Endothelial cell of umbilical vein (primary cell): ENCODE data around the gene CARD10. TPM values are rescaled to one million over a fixed set of nuclear protein-coding genes. Genes with fewer than 3 reads are reported as not detected.

Experiments
- BruUV-seq: library from RNA; stranded (reverse); fragments of 400-500 nt; replicated peaks from 2 replicates; lab custom pipeline; 2021; lab: Mats Ljungman, UMichigan
- CTCF ChIA-PET: fragments of 300-600, 350-600 bp; sonication (Branson Sonifier 250); formaldehyde crosslinking; loops from one replicate; lab custom pipeline; 2021; ENCODE audit warnings: antibody characterized with exemption, inconsistent platforms; lab: Charles Lee
- POLR2A ChIA-PET: fragments of 300-600, 350-600 bp; sonication (Branson Sonifier 250); formaldehyde crosslinking; loops from one replicate; lab custom pipeline; 2021; ENCODE audit warnings: antibody characterized with exemption, inconsistent platforms; lab: Charles Lee
- DNase-seq: peaks from one replicate; pipeline ENCODE4 v3.0.0-alpha.2; 2011; ENCODE audit warnings: low read depth, low spot score
- FAIRE-seq: peaks from 2 replicates; lab custom pipeline; 2011; peaks lifted over from hg19 to GRCh38; lab: Jason Lieb, UNC
- H2AFZ ChIP-seq: 2 replicates; pipeline ENCODE4 v1.6.0; 2012; ENCODE audit warnings: low read depth, low read length, control low read depth, inconsistent platforms
- H3K27ac ChIP-seq: 2 replicates; pipeline ENCODE4 v1.5.1; 2011; ENCODE audit warnings: low read depth, mild to moderate bottlenecking, control low read depth, low read length, moderate library complexity; ENCODE audit not compliant: insufficient read depth
- H3K27me3 ChIP-seq, 2 experiments: 2 replicates each; pipeline versions ENCODE4 v1.6.0 to v1.6.1; 2011; ENCODE audit warnings: low read length in 2 of 2, mixed read lengths in 1 of 2; ENCODE audit not compliant: control insufficient read depth in 2 of 2, insufficient read depth in 2 of 2
- H3K36me3 ChIP-seq, 2 experiments: 2 replicates in 1 of 2; 3 replicates in 1 of 2; pipeline ENCODE4 v1.5.1; 2011; ENCODE audit warnings: low read length in 2 of 2, mild to moderate bottlenecking in 1 of 2, moderate library complexity in 1 of 2; ENCODE audit not compliant: control insufficient read depth in 2 of 2, insufficient read depth in 2 of 2; ENCODE audit errors: extremely low read depth in 1 of 2
- H3K4me1 ChIP-seq: 3 replicates; pipeline ENCODE4 v1.5.1; 2011; ENCODE audit warnings: mild to moderate bottlenecking, low read length; ENCODE audit not compliant: control insufficient read depth, insufficient read depth; ENCODE audit errors: extremely low read depth
- H3K4me2 ChIP-seq: 2 replicates; pipeline ENCODE4 v1.6.1; 2011; ENCODE audit warnings: low read length, control low read depth, mixed read lengths; ENCODE audit not compliant: insufficient read depth
- H3K4me3 ChIP-seq, 3 experiments: fragments of 200-600 bp in 1 of 3; sonication (generic), shearing (Covaris generic) in 1 of 3; replicated peaks in 1 of 3; 2 replicates each; pipeline ENCODE4 v1.5.1; 2011 to 2016; ENCODE audit warnings: control low read depth in 3 of 3, low read length in 3 of 3, mild to moderate bottlenecking in 2 of 3, inconsistent platforms in 1 of 3, low read depth in 1 of 3, moderate library complexity in 1 of 3; ENCODE audit not compliant: insufficient read depth in 1 of 3
- H3K79me2 ChIP-seq: 2 replicates; pipeline ENCODE4 v1.6.0; 2012; ENCODE audit warnings: low read length, inconsistent platforms; ENCODE audit not compliant: control insufficient read depth, insufficient read depth
- H3K9ac ChIP-seq: replicated peaks from 2 replicates; pipeline ENCODE3; 2011; ENCODE audit warnings: low read length, control low read depth; ENCODE audit not compliant: insufficient read depth; ENCODE audit errors: extremely low read depth
- H3K9me1 ChIP-seq: replicated peaks from 3 replicates; pipeline ENCODE4 v1.6.0; 2011; ENCODE audit warnings: mild to moderate bottlenecking, low read length; ENCODE audit not compliant: control insufficient read depth, insufficient read depth; ENCODE audit errors: extremely low read depth
- H3K9me3 ChIP-seq: replicated peaks from 2 replicates; pipeline ENCODE4 v1.5.1; 2012; ENCODE audit warnings: low read length, inconsistent platforms; ENCODE audit not compliant: control insufficient read depth, insufficient read depth
- H4K20me1 ChIP-seq: replicated peaks from 2 replicates; pipeline ENCODE3; 2011; ENCODE audit warnings: mild to moderate bottlenecking, low read length; ENCODE audit not compliant: control insufficient read depth, insufficient read depth; ENCODE audit errors: extremely low read depth
- EZH2 ChIP-seq: IDR thresholded peaks from 2 replicates; pipeline ENCODE4 v1.6.1; 2012; ENCODE audit warnings: borderline replicate concordance, low read depth, mild to moderate bottlenecking, moderate library complexity, low read length, inconsistent platforms; ENCODE audit not compliant: severe bottlenecking
- FOS ChIP-seq: IDR thresholded peaks from 2 replicates; pipeline ENCODE4 v1.6.1; 2011; ENCODE audit warnings: mild to moderate bottlenecking, low read length, moderate library complexity, borderline replicate concordance; ENCODE audit not compliant: insufficient read depth
- GATA2 ChIP-seq: IDR thresholded peaks from 2 replicates; pipeline ENCODE4 v1.7.0; 2011; ENCODE audit warnings: low read depth, mild to moderate bottlenecking, moderate library complexity, mixed read lengths, low read length; ENCODE audit not compliant: insufficient read length, insufficient read depth
- JUN ChIP-seq: IDR thresholded peaks from 2 replicates; pipeline ENCODE4 v1.6.1; 2011; ENCODE audit warnings: borderline replicate concordance, low read depth; ENCODE audit not compliant: insufficient read length, insufficient read depth
- MAX ChIP-seq: IDR thresholded peaks from 2 replicates; pipeline ENCODE4 v1.6.1; 2011; ENCODE audit not compliant: insufficient read depth, insufficient read length
- MYC ChIP-seq: IDR thresholded peaks from one replicate; pipeline ENCODE4 v1.6.1; 2011; ENCODE audit warnings: mild to moderate bottlenecking, low read depth, low read length
- POLR2A ChIP-seq: IDR thresholded peaks from 2 replicates; pipeline ENCODE4 v1.6.1; 2012; ENCODE audit warnings: low read depth, mild to moderate bottlenecking, control low read depth, low read length
- POLR2AphosphoS5 ChIP-seq: IDR thresholded peaks from 2 replicates; pipeline ENCODE4 v1.6.1; 2012; ENCODE audit warnings: low read depth, mild to moderate bottlenecking, control low read depth, low read length, moderate library complexity; ENCODE audit not compliant: insufficient read depth
- dilution Hi-C: fragments of 300-500 bp; cut with MboI; formaldehyde crosslinking; loops from one replicate; pipeline ENCODE4 v1.15.0; 2019; ENCODE audit warnings: low sequenced_read_pairs; ENCODE audit not compliant: extremely low pct_ligation_motif_present
- intact Hi-C: fragments of 100-400 bp; cut with micrococcal nuclease; formaldehyde crosslinking; loops from one replicate; pipeline ENCODE4 v1.10.0; 2022
- polyA plus RNA-seq, 4 experiments: library from polyadenylated mRNA; depleted of rRNA in 3 of 4; stranded (reverse) in 3 of 4; unstranded in 1 of 4; fragments of >200 nt; gene quantifications; 2 replicates each; pipeline versions ENCODE4 v1.2.1 to v1.2.3, GENCODE V29; 2011 to 2012; ENCODE audit warnings: missing spikeins in 1 of 4
- total RNA-seq: library from RNA; stranded (reverse); gene quantifications from 2 replicates; pipeline ENCODE4 v1.2.3, GENCODE V29; 2021
- TF ChIP-seq, protein P1 (sequence below), 2 donors: IDR thresholded peaks; 1 replicate in 1 of 2; 2 replicates in 1 of 2; pipeline ENCODE4 v1.5.1; 2011; ENCODE audit warnings: low read length in 2 of 2, mild to moderate bottlenecking in 2 of 2, moderate library complexity in 2 of 2, control low read depth in 1 of 2, inconsistent platforms in 1 of 2, low read depth in 1 of 2; ENCODE audit not compliant: insufficient read depth in 1 of 2; ENCODE audit errors: extremely low read depth in 1 of 2

The CARD10 gene
- total and polyA plus RNA-seq, 2 donors (not counting 3 experiments of a cell fraction or from before 2014, with no cell fraction given): 36.1 to 39.5 TPM

DNA sequence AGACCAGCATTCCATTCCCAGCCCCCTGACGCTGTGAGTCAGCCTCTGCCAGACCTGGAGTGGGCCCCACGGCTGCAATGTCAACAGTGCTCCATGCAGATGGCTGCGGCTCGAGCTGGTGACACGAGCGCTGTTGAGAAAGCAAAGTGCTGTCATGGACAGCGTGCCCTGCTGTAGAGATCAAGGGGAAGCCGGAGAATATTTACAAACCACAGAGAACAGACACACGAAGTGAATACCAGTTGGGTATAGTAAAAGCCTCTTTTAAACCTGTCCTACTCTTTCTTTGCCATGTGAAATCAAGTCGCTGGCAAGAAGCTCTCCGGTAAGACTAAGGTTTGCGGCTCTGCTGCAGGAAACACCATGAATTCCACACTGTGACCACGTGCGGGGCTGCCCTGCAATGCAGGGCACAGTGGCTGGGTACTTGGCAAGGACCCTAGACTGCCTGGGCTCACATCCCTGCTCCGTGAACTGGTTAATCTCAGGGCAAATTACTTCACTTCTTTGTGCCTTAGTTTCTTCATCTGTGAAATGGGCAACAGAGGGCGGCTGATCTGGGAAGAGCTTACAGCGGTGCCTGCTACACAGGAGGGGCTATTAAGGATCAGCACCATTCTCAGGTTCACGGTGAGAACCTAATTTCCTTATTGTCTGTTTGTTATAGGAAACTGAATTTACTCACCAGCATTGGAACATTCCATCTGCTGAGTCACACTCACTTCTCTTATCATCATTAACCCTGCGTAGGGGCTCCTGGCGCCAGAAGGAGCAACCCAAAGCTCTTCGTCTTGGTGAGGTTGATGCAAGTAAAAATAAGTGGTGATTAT, 64.1 kb downstream of the CARD10 start:
- no peaks in the 10 kb centered on the region for H3K27me3 ChIP-seq
- TSS peak; percentile 86 for BruUV-seq
- peak; percentile 93 for FAIRE-seq
- no peaks in the 10 kb centered on the region for H3K9me1 ChIP-seq
- no peaks in the 10 kb centered on the region for H3K79me2 ChIP-seq
- peak overlapping the region in 1 of 3 experiments; percentile 7 for H3K4me3 ChIP-seq
- H3K4me2 ChIP-seq: peak overlapping the region; percentile 82
- dilution Hi-C loops (no loop called here), intact Hi-C loops (loop anchor here (1.0 kb wide), 3 partner anchors 23 to 256 kb away; no protein-coding TSS in a partner anchor)
- H3K4me1 ChIP-seq: peaks cover 24% of the 10 kb centered on the region
- H3K9me3 ChIP-seq: no peaks in the 10 kb centered on the region
- ChIA-PET CTCF (interaction anchor here (0.7 to 5.8 kb wide), 21 partner anchors 11 to 211 kb away, joined by 3 to 168 read pairs (median 4); partner anchors contain the start of gene MFNG), POLR2A (interaction anchor here (1.0 to 1.2 kb wide), 2 partner anchors 24 to 26 kb away, joined by 4 to 6 read pairs; no protein-coding TSS in a partner anchor)
- H3K27ac ChIP-seq: peak overlapping the region; percentile 99
- H3K36me3 ChIP-seq: no peaks in the 10 kb centered on the region
- H3K9ac ChIP-seq: peak overlapping the region; percentile 76
- peak; percentile 84 for DNase-seq
- H2AFZ ChIP-seq: peak overlapping the region; percentile 42
- H4K20me1 ChIP-seq: no peaks in the 10 kb centered on the region
- TF ChIP-seq GATA2: peak; percentile 84
- peak; percentile 68 for TF ChIP-seq MYC
- peak; percentile 96 for TF ChIP-seq FOS
- TF ChIP-seq, protein P1, sequence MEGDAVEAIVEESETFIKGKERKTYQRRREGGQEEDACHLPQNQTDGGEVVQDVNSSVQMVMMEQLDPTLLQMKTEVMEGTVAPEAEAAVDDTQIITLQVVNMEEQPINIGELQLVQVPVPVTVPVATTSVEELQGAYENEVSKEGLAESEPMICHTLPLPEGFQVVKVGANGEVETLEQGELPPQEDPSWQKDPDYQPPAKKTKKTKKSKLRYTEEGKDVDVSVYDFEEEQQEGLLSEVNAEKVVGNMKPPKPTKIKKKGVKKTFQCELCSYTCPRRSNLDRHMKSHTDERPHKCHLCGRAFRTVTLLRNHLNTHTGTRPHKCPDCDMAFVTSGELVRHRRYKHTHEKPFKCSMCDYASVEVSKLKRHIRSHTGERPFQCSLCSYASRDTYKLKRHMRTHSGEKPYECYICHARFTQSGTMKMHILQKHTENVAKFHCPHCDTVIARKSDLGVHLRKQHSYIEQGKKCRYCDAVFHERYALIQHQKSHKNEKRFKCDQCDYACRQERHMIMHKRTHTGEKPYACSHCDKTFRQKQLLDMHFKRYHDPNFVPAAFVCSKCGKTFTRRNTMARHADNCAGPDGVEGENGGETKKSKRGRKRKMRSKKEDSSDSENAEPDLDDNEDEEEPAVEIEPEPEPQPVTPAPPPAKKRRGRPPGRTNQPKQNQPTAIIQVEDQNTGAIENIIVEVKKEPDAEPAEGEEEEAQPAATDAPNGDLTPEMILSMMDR (IDR thresholded peaks at IDR 0.05; ENCODE audit: extremely low read depth in 1 of 2, insufficient read depth in 1 of 2, low read depth in 1 of 2, low read length in 2 of 2): no peak
- peak; percentile 84 for TF ChIP-seq MAX
- no peak for TF ChIP-seq POLR2A
- TF ChIP-seq EZH2: no peak
- TF ChIP-seq JUN: peak; percentile 88
- peak; percentile 80 for TF ChIP-seq POLR2AphosphoS5
